Testis (tissue), 3 donors: ENCODE data around the gene ADORA1. TPM values are rescaled to one million over a fixed set of nuclear protein-coding genes. Genes with fewer than 3 reads are reported as not detected.

ENCODE experiments used
- DNase-seq: peaks from one replicate; pipeline ENCODE4 v3.0.0-alpha.2; 2019
- H3K27ac ChIP-seq, 2 donors: fragments of 200-600 bp; sonication (generic); one replicate each; pipeline ENCODE4 v1.5.1; 2019
- H3K27me3 ChIP-seq: fragments of 200-600 bp; sonication (generic); one replicate; pipeline ENCODE4 v1.5.1; 2019
- H3K36me3 ChIP-seq: fragments of 200-600 bp; sonication (generic); one replicate; pipeline ENCODE4 v1.5.1; 2017; ENCODE audit warnings: low read depth; ENCODE audit errors: missing control alignments
- H3K4me1 ChIP-seq: fragments of 200-600 bp; sonication (generic); one replicate; pipeline ENCODE4 v1.5.1; 2019
- H3K4me3 ChIP-seq, 2 donors: fragments of 200-600 bp; sonication (generic); one replicate each; pipeline ENCODE4 v1.5.1; 2017 to 2019
- H3K9me3 ChIP-seq: fragments of 200-600 bp; sonication (generic); one replicate; pipeline ENCODE4 v1.5.1; 2017
- CTCF ChIP-seq, 3 experiments: fragments of 450-650 bp in 2 of 3; fragments of 200-600 bp in 1 of 3; sonication (generic) in 1 of 3; IDR thresholded peaks; one replicate each; pipeline ENCODE4 v1.5.1; 2016 to 2019; ENCODE audit warnings: antibody characterized with exemption in 3 of 3, mild to moderate bottlenecking in 2 of 3, moderate library complexity in 1 of 3
- POLR2A ChIP-seq: fragments of 450-650 bp; IDR thresholded peaks from one replicate; pipeline ENCODE4 v1.6.1; 2017; ENCODE audit warnings: antibody characterized with exemption, mild to moderate bottlenecking, moderate library complexity
- WGBS, 2 donors: methylation state at CpG; one replicate each; pipeline ENCODE4 v1.1.5; 2018; 5-methylcytosine and 5-hydroxymethylcytosine counted together
- intact Hi-C: fragments of 100-400 bp; cut with DNase I; formaldehyde crosslinking; loops from one replicate; pipeline ENCODE4 v1.15.1; 2023; ENCODE audit warnings: low total_unique reads
- polyA plus RNA-seq: library from polyadenylated mRNA; stranded (reverse); fragments of 350-450 nt; fragmentation: Illumina TruSeq; extraction: RNeasy Lipid Tissue Mini Kit (QIAGEN cat#74804); gene quantifications from one replicate; pipeline ENCODE4 v1.2.3, GENCODE V29; 2014; ENCODE audit warnings: low read depth, low replicate concordance; ENCODE audit not compliant: insufficient read depth
- total RNA-seq, 2 donors: library from RNA; depleted of rRNA; stranded (reverse); fragments of >200 nt; gene quantifications; one replicate each; pipeline ENCODE4 v1.2.3, GENCODE V29; 2016

Gene ADORA1
- total and polyA plus RNA-seq, 3 donors from 2014 or later = 43.2 to 68.6 (median 61.9) TPM

- Histone ChIP-seq H3K9me3 (no peaks in the 10 kb centered on the region), H3K27ac (no peak overlapping the region), H3K4me3 (no peak overlapping the region), H3K36me3 (no peaks in the 10 kb centered on the region), H3K4me1 (no peaks in the 10 kb centered on the region), H3K27me3 (no peaks in the 10 kb centered on the region)
- DNase-seq = no peak
- intact Hi-C loops = no loop called here
- TF ChIP-seq CTCF (IDR thresholded peaks at IDR 0.05) = no peak
- TF ChIP-seq POLR2A = no peak
- WGBS, 2 donors = 90 to 92% methylated on average over 15 of the region's 15 CpGs
These were observed 75.1 kb downstream of the ADORA1 start for GRCh38 chr1:203202431-203203245.

GRCh38 chr1:203204756-203205155, 77.2 kb downstream of the ADORA1 start:
- Histone ChIP-seq H3K4me3 (no peak overlapping the region), H3K27ac (no peak overlapping the region), H3K27me3 (no peaks in the 10 kb centered on the region), H3K4me1 (no peaks in the 10 kb centered on the region), H3K9me3 (no peaks in the 10 kb centered on the region), H3K36me3 (no peaks in the 10 kb centered on the region)
- TF ChIP-seq CTCF (IDR thresholded peaks at IDR 0.05) = no peak
- TF ChIP-seq POLR2A = no peak
- no peak for DNase-seq
- WGBS, 2 donors = 82 to 90% methylated on average over 2 of the region's 2 CpGs
- intact Hi-C loops = no loop called here

- intact Hi-C loops = no loop called here
- H3K4me3 ChIP-seq = no peak overlapping the region
- no peak for TF ChIP-seq POLR2A
- no peak for TF ChIP-seq CTCF (IDR thresholded peaks at IDR 0.05)
- no peaks in the 10 kb centered on the region for H3K9me3 ChIP-seq
- WGBS, 2 donors = 68 to 78% methylated on average over 5 of the region's 5 CpGs
- H3K36me3 ChIP-seq = no peaks in the 10 kb centered on the region
- no peaks in the 10 kb centered on the region for H3K27me3 ChIP-seq
- DNase-seq = no peak
- no peak overlapping the region for H3K27ac ChIP-seq
- H3K4me1 ChIP-seq = no peaks in the 10 kb centered on the region
These were observed 78.7 kb downstream of the ADORA1 start for GRCh38 chr1:203206129-203206687.

GRCh38 chr1:203207751-203208150, 80.2 kb downstream of the ADORA1 start:
- Histone ChIP-seq H3K27ac (no peak overlapping the region), H3K36me3 (no peaks in the 10 kb centered on the region), H3K4me3 (no peak overlapping the region), H3K4me1 (no peaks in the 10 kb centered on the region), H3K27me3 (no peaks in the 10 kb centered on the region), H3K9me3 (no peaks in the 10 kb centered on the region)
- DNase-seq = no peak
- WGBS, 2 donors = 81 to 92% methylated on average over 2 of the region's 2 CpGs
- intact Hi-C loops = no loop called here
- TF ChIP-seq POLR2A (no peak), CTCF (IDR thresholded peaks at IDR 0.05) (no peak)
